HG02970 (cell line): Measurements from ENCODE around the gene PLEKHH3.

Experiments used
- ATAC-seq: cut with Tn5 transposase; IDR thresholded peaks from one replicate; pipeline ENCODE4 v1.9.1; 2021; ENCODE audit warnings: mild to moderate bottlenecking, moderate library complexity, moderate number of reproducible peaks; ENCODE audit not compliant: unreplicated experiment, low FRiP score

The PLEKHH3 gene

GRCh38 chr17:42687707-42688320 lies 11.0 kb upstream of the PLEKHH3 start:
- no peak for ATAC-seq

- ATAC-seq, result no peak
These were observed 9.8 kb upstream of the PLEKHH3 start for GRCh38 chr17:42686520-42687128.

DNA sequence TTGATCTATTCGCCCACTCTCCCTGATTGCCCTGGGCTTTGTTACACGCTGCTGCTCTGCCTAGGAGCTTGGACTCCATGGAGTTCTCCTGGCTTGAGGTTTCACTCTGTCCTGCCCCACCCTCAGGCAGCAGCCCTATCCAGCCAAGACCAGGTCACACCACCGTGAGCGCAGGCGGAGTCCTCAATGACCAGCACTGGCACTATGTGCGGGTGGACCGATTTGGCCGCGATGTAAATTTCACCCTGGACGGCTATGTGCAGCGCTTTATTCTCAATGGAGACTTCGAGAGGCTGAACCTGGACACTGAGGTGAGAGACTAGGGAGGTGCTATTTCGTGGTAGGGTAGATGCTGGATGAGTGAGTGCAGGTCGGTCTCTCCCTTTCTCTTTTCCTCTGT lies 9.0 kb upstream of the PLEKHH3 start:
- no peak for ATAC-seq

DNA sequence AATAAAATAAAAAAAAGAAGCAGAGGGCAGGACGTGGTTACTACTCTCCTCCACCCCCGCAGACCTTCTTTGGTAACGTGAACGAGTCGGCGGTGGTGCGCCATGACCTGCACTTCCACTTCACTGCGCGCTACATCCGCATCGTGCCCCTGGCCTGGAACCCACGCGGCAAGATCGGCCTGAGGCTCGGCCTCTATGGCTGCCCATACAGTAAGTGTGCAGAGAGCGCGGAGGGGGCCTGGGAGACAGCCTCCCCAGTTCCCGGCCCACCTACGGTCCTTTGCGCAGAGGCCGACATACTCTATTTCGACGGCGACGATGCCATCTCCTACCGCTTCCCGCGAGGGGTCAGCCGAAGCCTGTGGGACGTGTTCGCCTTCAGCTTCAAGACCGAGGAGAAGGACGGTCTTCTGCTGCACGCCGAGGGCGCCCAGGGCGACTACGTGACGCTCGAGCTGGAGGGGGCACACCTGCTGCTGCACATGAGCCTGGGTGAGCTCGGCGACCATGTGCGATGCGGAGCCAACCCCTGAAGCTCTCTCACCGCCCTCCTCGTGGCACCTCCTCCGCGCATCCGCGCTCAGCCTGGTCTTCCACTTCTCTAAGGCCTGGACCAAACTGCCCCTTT lies 8.2 kb upstream of the PLEKHH3 start:
- no peak for ATAC-seq

- ATAC-seq, result no peak
These were observed 6.7 kb upstream of the PLEKHH3 start for GRCh38 chr17:42683407-42684034.

- no peak for ATAC-seq
These were observed 6.1 kb upstream of the PLEKHH3 start for GRCh38 chr17:42682722-42683403.

GRCh38 chr17:42681976-42682721 lies 5.4 kb upstream of the PLEKHH3 start, which contains the start of gene CNTNAP1:
Gene CNTNAP1 (plus strand): TSS chr17:42682531. CDS start chr17:42682830, 299 bp downstream.
- no peak for ATAC-seq

DNA sequence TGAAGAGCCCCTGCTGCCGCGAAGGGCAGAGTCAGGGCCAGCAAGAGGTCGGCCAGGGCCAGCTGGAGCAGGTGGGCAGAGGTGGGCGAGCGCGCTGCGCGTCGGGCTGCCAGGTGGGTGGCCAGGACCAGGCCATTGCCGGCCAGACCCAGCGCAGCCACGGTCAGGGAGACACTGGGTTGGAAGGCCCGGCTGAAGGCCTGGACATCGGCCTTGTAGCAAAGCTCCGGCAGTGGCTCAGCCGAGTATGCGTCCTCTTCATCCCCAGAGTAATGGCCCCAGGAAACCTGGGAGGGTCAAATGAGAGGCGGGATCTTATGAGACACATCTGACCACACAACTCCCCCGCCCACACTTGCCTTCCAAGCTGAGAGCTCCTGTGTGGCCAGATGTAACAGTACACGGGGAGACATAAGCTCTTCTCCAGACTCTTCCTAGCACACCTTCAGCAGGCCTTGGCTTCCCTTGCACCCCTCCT lies 3.6 kb upstream of the PLEKHH3 start:
- no peak for ATAC-seq

- no peak for ATAC-seq
These were observed 2.9 kb upstream of the PLEKHH3 start for GRCh38 chr17:42679492-42680330.

DNA sequence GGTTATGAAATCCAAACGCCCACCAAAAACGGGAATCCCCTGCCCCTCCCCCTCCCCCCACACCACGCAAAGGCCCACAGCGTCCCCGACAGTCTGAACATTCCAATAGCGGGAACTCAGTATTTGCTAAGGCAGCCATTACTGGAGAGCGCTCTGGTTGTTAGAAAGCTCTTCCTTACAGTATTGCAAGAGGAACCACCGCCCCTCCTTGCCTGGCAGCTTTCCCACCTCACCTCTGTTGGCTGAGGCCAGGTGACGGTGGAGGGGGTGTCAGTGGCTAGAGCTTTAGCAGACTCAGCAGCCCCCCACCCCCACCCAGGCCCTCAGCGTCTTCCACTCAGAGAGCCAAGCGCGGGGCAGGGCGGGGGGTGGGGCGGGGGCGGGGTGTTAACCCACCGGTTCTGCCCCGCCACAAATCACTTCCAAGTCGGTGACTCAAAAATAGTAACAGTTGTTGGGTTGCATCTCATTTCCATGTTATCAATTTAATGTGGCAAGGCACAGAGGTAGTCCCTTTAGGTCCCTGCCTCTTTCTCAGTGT lies 2.2 kb upstream of the PLEKHH3 start:
- ATAC-seq, result no peak

DNA sequence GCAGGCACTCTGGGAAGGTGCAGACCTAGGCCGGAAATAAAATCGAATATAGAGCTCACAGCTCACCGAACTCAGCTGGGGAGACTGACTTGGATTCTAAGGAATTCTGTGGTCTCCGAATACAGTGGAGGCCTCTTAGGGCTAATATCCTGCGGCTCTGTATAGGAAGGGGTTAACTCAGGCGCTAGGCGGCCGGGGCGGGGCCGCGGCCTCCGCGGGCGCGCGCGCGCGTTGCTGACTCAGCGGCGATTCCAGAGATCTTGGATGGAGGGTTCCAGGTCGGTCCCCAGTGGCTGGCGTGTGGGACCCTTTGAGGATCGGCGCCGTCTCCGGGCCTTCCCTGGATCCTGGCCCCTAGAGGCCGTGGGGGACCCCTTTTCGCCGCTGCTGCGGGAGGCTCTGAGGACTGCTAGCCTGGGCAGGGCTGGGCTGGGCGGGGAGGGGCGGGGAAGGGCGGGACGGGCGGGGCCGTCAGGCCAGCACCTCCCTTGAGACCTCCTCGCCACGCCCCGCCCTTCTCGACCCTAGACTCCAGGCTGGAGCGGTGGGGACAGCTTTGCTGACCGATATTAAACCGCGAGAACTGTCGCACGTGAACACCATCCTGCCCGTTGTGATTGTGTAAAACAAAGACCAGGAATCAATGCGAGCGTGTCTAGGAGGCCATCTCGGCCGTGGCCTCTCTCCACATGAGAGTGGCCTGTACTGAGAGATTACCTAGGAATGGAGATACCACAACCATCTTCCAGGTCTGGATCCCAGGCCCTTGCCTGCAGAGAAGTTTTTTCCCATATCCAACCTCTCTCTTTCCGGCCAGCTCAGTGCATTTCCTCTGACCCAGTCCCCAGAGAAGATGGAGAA lies 1.4 kb upstream of the PLEKHH3 start:
- no peak for ATAC-seq

DNA sequence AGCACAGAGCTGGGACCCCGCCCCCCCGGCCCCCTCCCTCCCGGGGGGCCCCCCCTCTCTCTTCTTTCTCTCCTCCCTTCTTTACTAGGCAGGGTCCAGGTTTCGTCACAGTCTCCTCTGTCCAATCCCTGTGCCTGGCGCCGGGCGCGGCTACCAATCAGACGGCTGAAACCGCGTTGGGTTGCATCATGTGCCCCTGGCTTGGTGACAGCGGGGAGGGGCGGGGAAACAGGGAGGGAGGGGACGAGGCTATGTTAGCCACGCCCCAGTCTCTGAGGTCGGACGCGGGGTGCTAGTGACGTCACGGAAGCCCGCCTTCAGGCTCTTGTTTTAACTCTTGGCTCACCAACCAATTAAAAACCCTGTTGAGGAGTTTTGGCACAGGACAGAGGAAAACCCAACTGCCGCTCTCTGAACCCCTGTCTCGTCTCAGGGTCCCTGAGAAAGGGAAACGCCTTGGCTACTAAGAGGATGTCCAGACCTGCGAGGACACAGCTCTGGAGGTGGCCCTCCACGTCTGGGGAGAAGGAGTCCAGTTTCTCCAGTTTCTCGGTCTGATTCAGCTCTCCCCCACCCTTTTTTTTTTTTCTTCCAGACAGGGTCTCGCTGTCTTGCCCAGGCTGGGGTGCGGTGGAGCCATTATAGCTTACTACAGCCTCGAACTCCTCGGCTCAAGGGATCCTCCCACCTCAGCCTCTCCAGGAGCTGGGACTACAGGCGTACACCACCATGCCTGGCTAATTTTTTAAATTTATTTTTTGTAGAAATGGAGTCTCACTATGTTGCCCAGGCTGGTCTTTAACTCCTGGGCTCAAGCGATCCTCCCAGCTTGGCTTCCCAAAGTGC lies 441 bp upstream of the PLEKHH3 start:
- peak; percentile 49 for ATAC-seq

DNA sequence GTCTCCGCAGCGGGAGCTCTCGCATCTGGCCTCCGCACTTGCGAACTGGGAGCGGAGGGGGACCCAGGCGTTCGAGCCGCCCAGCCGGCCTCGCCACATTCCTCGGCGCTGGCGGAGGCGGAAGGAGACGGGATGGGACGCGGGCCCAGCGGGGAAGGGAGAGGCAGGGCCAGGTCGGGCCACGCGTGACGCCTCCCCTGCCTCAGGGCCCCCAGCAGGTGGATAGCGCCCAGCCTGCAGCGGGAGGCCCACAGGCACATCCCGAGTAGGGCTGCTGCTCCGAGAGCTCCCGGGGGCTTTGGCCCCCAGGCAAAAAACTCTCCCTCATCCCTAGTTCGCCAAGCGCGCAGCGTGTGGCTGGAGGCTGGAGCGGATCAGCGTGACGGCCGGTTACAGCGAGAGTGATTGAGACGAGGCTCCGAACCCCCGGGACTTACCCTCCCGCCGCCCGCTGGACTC lies 800 bp downstream of the PLEKHH3 start:
- no peak for ATAC-seq

DNA sequence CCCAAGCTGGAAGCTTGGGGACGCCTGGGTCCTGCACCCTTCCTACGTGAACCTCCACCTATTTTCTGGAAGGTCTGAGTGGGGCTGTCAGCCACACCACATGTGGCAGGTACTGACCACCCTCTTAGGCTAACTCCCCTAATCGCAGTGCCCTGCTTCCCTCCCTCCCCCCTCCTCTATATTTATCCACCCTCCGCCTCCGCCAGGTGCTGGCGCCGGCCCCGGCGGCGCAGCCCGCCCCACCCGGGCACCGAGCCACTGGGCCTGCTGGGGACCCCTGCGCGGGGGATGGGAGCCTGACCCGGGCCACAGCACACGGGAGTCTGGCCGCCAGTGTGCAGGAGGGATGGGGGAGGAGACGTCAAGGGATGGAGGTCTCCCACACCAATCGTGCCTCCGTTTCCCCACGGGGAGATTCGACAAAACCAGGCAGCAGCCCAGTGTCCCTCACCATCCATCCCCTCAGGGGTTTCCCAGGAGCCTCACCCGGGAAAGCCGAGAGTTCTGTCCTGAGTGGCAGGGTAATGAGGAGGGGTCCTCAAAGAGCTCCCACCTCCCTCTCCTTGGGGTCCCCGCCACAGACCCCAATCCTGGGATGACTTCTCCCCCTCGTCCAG lies 1.3 kb downstream of the PLEKHH3 start:
- no peak for ATAC-seq

GRCh38 chr17:42674755-42675347 lies 1.9 kb downstream of the PLEKHH3 start:
- no peak for ATAC-seq
